Measurements from ENCODE around the gene MBTPS1.

The MBTPS1 gene

DNA sequence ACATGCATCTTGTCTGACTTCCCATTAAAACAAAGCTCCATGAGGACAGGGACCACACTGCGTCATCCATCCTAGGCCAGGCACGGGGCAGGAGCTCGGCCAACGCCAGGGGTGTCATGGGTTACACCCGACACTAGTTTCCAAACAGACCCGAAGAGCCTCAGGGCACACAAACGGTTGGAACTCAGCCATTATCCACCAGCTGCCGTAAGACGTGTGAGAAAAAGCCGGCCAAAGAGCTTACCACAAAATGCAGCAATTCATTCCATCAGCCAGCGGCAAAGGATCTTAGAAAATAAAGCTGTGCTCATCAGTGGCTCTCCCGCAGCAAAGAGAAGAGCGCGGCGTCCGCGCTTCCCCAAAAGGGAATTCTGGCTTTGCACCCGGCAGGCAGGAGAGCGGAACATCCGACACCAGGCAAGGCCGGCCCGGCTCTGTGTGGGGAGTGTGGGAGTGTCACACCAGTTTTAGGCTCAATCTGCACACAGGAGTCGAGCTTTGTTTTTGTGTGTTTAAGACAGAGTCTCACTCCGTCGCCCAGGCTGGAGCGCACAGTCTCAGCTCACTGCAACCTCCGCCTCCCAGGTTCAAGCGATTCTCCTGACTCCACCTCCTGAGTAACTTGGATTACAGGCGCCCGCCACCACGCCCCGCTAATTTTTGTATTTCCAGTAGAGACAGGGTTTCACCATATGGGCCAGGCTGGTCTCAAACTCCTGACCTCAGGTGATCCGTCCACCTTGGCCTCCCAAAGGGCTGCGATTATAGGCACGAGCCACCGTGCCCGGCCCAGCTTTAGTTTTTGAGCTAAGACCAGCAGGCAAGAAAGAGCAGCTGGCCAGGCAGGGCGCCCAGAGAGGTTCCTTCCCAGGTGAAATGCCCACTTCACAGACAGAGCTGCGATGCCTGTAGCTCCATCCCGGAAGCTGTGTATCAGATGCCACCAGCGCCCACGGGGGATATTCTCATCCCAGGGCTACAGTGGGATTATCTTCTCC, 75.6 kb downstream of the MBTPS1 start:
- no peak overlapping the region for H3K27ac Mint-ChIP-seq
- no peaks in the 10 kb centered on the region for H3K9me3 Mint-ChIP-seq
- no peak overlapping the region for H3K4me3 Mint-ChIP-seq
- H3K4me1 Mint-ChIP-seq (ENCODE audit: low read depth): peaks cover 6% of the 10 kb centered on the region
- H3K27me3 Mint-ChIP-seq: peaks cover 41% of the 10 kb centered on the region
- no peak for DNase-seq
- H3K36me3 Mint-ChIP-seq (ENCODE audit: low read depth): no peaks in the 10 kb centered on the region

- Mint-ChIP-seq H3K4me1 (ENCODE audit: low read depth) (peaks cover 6% of the 10 kb centered on the region), H3K4me3 (no peak overlapping the region), H3K27ac (no peak overlapping the region), H3K27me3 (peaks cover 41% of the 10 kb centered on the region), H3K36me3 (ENCODE audit: low read depth) (no peaks in the 10 kb centered on the region), H3K9me3 (no peaks in the 10 kb centered on the region)
- no peak for DNase-seq
These were observed 76.4 kb downstream of the MBTPS1 start for GRCh38 chr16:84040226-84040822.

DNA sequence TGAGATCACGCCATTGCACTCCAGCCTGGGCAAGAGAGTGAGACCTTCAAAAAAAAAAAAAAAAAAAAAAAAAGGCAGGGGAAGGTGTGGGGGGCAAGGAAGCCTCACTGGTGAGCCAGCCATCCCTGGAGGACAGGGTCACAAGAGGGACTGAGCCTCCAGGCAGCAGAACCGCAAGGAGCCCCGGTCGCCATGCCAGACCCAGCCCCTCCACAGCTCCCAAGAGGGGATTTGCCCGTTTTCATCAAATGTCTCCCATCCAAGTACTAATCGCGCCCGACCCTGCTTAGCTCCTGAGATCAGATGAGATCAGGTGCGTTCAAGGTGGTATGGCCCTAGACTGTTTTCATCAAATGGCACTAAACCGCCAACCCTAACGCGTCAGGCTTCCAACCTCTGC, 77.0 kb downstream of the MBTPS1 start:
- H3K27ac Mint-ChIP-seq: no peak overlapping the region
- no peak overlapping the region for H3K4me3 Mint-ChIP-seq
- H3K36me3 Mint-ChIP-seq (ENCODE audit: low read depth): no peaks in the 10 kb centered on the region
- DNase-seq: no peak
- peaks cover 37% of the 10 kb centered on the region for H3K27me3 Mint-ChIP-seq
- no peaks in the 10 kb centered on the region for H3K9me3 Mint-ChIP-seq
- H3K4me1 Mint-ChIP-seq (ENCODE audit: low read depth): peaks cover 6% of the 10 kb centered on the region

DNA sequence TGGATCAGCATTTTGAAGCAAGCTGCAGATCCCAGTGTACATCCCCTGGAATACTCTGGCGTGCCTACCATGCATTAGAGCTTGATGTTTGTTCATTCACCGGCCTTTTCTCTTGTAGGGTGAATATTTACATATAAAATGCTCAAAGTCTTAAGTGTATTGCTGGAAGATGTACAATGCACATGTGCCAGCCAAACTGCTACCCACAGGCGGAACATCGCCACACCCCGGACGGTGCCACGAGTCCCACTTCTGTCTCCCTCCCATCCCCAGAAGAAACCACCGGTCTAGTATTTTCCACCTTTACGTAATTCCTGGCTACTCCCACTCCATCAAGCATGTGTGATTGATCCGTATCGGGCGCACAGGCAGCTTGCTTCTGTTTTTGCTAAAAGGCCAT, 78.3 kb downstream of the MBTPS1 start:
- H3K36me3 Mint-ChIP-seq (ENCODE audit: low read depth): no peaks in the 10 kb centered on the region
- no peaks in the 10 kb centered on the region for H3K9me3 Mint-ChIP-seq
- H3K4me3 Mint-ChIP-seq: no peak overlapping the region
- DNase-seq: no peak
- H3K4me1 Mint-ChIP-seq (ENCODE audit: low read depth): peaks cover 1% of the 10 kb centered on the region
- peaks cover 25% of the 10 kb centered on the region for H3K27me3 Mint-ChIP-seq
- no peak overlapping the region for H3K27ac Mint-ChIP-seq

GRCh38 chr16:84036982-84037425, 79.7 kb downstream of the MBTPS1 start:
- peaks cover 19% of the 10 kb centered on the region for H3K27me3 Mint-ChIP-seq
- no peak overlapping the region for H3K27ac Mint-ChIP-seq
- no peaks in the 10 kb centered on the region for H3K9me3 Mint-ChIP-seq
- H3K4me1 Mint-ChIP-seq (ENCODE audit: low read depth): no peaks in the 10 kb centered on the region
- no peak for DNase-seq
- H3K36me3 Mint-ChIP-seq (ENCODE audit: low read depth): no peaks in the 10 kb centered on the region
- H3K4me3 Mint-ChIP-seq: no peak overlapping the region

DNA sequence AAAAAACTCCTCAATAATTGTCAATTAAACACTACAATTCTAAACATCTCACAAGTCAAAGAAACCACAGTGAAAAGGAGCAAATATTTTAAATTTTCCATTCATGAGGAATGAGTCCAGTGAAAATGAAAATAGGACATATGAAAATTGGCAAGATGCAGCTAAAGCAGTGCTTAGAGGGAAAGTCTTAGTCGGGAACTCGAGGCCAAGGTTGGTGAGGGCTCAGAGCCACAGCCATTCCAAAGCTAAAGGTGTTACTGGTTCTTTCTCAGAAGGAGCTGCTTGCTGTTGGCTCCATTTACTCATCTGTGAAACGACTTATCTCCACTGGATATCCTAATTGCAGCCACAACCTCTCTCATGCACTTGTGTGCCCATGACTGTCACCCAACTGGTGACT, 80.6 kb downstream of the MBTPS1 start:
- Mint-ChIP-seq H3K36me3 (ENCODE audit: low read depth) (no peaks in the 10 kb centered on the region), H3K9me3 (no peaks in the 10 kb centered on the region), H3K27me3 (peaks cover 23% of the 10 kb centered on the region), H3K4me1 (ENCODE audit: low read depth) (no peaks in the 10 kb centered on the region), H3K4me3 (no peak overlapping the region), H3K27ac (no peak overlapping the region)
- no peak for DNase-seq

DNA sequence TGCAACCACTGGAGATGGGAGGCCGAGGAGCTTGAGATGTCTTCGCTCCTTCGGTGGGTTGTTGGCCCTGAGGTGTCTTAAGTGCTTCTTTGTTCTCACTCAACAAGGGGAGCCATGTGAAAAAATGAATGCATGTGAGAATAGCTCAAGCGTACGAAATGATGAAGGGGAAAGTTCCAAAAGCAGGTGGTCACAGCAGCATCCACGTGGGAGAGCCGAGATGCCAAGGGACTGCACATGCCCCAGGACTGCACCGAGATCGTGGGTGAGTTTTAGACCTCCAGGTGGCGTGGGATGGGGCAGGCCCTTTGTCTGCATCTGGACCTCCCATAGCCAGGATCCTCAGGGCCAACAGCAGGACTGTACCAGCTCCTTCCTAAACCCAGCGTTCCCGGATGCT, 82.2 kb downstream of the MBTPS1 start:
- DNase-seq: no peak
- H3K4me1 Mint-ChIP-seq (ENCODE audit: low read depth): peaks cover 3% of the 10 kb centered on the region
- H3K9me3 Mint-ChIP-seq: no peaks in the 10 kb centered on the region
- no peak overlapping the region for H3K27ac Mint-ChIP-seq
- H3K4me3 Mint-ChIP-seq: no peak overlapping the region
- no peaks in the 10 kb centered on the region for H3K36me3 Mint-ChIP-seq (ENCODE audit: low read depth)
- H3K27me3 Mint-ChIP-seq: peaks cover 24% of the 10 kb centered on the region

GRCh38 chr16:84033251-84034195, 83.2 kb downstream of the MBTPS1 start:
- Mint-ChIP-seq H3K36me3 (ENCODE audit: low read depth) (no peaks in the 10 kb centered on the region), H3K9me3 (no peaks in the 10 kb centered on the region), H3K4me1 (ENCODE audit: low read depth) (peaks cover 11% of the 10 kb centered on the region), H3K27me3 (peaks cover 23% of the 10 kb centered on the region), H3K4me3 (no peak overlapping the region), H3K27ac (no peak overlapping the region)
- DNase-seq: no peak

DNA sequence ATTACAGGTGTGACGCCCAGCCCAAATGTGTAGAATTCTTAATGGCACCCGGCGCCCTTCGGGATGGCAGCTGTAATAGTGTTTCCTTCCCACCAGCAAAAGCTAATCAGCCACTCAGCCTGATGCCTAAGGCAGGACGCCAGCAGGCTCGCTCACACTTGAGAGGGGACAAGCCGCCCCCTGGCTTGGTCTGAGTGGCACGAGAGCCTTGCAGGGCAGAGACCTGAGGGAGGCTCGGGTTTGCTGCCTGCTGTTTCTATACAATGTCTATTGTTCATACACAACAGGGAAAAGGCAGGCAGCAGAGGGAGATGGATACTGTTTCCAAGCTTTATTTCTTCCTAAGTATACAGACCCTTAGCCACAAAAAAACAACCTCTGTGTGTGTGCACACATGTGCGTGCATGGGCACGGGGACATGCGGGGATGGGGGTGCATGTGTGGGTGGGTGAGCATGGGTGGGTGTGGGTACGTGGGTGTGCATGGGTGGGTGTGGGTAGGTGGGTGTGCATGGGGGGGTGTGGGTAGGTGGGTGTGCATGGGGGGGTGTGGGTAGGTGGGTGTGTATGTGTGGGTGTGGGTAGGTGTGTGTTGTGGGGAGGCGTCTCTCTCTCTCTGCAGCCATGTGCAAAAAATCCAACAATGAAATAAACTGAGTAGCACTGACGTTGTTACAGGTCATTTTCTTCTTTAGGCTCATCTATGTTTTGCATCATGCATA, 84.1 kb downstream of the MBTPS1 start:
- no peaks in the 10 kb centered on the region for H3K36me3 Mint-ChIP-seq (ENCODE audit: low read depth)
- no peak overlapping the region for H3K4me3 Mint-ChIP-seq
- H3K9me3 Mint-ChIP-seq: no peaks in the 10 kb centered on the region
- H3K27ac Mint-ChIP-seq: no peak overlapping the region
- peaks cover 11% of the 10 kb centered on the region for H3K4me1 Mint-ChIP-seq (ENCODE audit: low read depth)
- peaks cover 27% of the 10 kb centered on the region for H3K27me3 Mint-ChIP-seq
- no peak for DNase-seq

GRCh38 chr16:84031556-84031955, 85.2 kb downstream of the MBTPS1 start:
- H3K36me3 Mint-ChIP-seq (ENCODE audit: low read depth): no peaks in the 10 kb centered on the region
- DNase-seq: no peak
- no peaks in the 10 kb centered on the region for H3K9me3 Mint-ChIP-seq
- peaks cover 31% of the 10 kb centered on the region for H3K27me3 Mint-ChIP-seq
- no peak overlapping the region for H3K4me3 Mint-ChIP-seq
- H3K4me1 Mint-ChIP-seq (ENCODE audit: low read depth): peaks cover 11% of the 10 kb centered on the region
- H3K27ac Mint-ChIP-seq: no peak overlapping the region

- no peak for DNase-seq
- no peaks in the 10 kb centered on the region for H3K36me3 Mint-ChIP-seq (ENCODE audit: low read depth)
- H3K4me1 Mint-ChIP-seq (ENCODE audit: low read depth): peaks cover 11% of the 10 kb centered on the region
- no peak overlapping the region for H3K27ac Mint-ChIP-seq
- H3K27me3 Mint-ChIP-seq: peaks cover 44% of the 10 kb centered on the region
- H3K9me3 Mint-ChIP-seq: no peaks in the 10 kb centered on the region
- no peak overlapping the region for H3K4me3 Mint-ChIP-seq
These were observed 87.3 kb downstream of the MBTPS1 start for GRCh38 chr16:84029297-84030047.

DNA sequence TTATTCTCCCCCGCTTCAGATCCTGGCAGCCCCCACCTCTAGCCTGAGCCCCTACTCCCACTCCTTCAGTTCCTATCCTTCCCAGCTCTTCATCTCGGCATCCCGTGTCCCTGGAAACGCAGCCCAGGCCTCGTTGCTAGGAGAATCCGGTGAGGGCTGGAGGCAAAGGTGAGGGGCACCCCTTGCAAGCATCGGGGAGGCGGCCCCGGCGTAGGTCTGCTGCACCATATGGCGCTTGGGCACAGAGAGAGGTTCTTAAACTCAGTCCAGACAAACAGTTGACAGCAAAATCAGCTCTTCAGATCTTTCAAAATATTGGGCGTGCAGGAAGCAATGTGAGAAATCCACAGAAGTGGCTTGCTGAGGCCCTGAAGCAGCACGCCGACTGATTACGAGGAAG, 89.1 kb downstream of the MBTPS1 start:
- no peaks in the 10 kb centered on the region for H3K36me3 Mint-ChIP-seq (ENCODE audit: low read depth)
- H3K27me3 Mint-ChIP-seq: peaks cover 40% of the 10 kb centered on the region
- no peak overlapping the region for H3K4me3 Mint-ChIP-seq
- DNase-seq: no peak
- no peaks in the 10 kb centered on the region for H3K9me3 Mint-ChIP-seq
- H3K4me1 Mint-ChIP-seq (ENCODE audit: low read depth): peaks cover 11% of the 10 kb centered on the region
- no peak overlapping the region for H3K27ac Mint-ChIP-seq

DNA sequence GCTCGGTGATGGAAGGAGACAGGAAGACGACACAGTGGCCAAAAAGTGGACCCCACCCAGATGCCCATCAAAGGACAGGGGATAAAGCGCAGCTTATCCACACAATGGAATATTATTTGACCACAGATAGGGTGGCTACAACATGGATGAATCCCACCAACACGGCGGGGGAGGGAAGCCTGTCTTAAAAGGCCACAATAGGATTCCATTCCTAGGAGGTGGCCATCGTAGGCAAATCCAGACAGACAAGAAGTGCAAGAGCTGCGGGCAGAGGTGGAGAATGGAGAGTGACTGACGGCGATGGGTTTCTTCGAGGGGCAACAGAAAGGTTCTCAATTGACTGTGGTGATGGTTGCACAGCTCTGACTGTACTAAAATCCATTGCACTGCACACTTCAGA, 90.1 kb downstream of the MBTPS1 start:
- Mint-ChIP-seq H3K27ac (no peak overlapping the region), H3K9me3 (peaks cover under 1% of the 10 kb centered on the region), H3K4me3 (no peak overlapping the region), H3K36me3 (ENCODE audit: low read depth) (no peaks in the 10 kb centered on the region), H3K4me1 (ENCODE audit: low read depth) (peaks cover 11% of the 10 kb centered on the region), H3K27me3 (peaks cover 40% of the 10 kb centered on the region)
- DNase-seq: no peak

Measured in activated T-cell treated with anti-CD3 and anti-CD28 coated beads, Interleukin-2, amount 50 U/mL, for 24 hours (primary cell).